SU-DHL-6 (cell line): ENCODE data around the gene C3.

Experiments
- EZH2phosphoT487 ChIP-seq: fragments of 200-600 bp; sonication (generic), shearing (Covaris generic); conservative IDR thresholded peaks from 2 replicates; pipeline ENCODE4 v1.6.1; 2018; ENCODE audit warnings: mild to moderate bottlenecking, antibody characterized with exemption, low read length, moderate library complexity, mixed read lengths
- TF ChIP-seq, protein P1 (sequence below): fragments of 200-600 bp; sonication (generic); IDR thresholded peaks from one replicate; pipeline ENCODE4 v1.5.1; 2017; ENCODE audit warnings: antibody characterized with exemption, mild to moderate bottlenecking, low read length, moderate library complexity; ENCODE audit not compliant: insufficient read depth, poor library complexity, severe bottlenecking

DNA sequence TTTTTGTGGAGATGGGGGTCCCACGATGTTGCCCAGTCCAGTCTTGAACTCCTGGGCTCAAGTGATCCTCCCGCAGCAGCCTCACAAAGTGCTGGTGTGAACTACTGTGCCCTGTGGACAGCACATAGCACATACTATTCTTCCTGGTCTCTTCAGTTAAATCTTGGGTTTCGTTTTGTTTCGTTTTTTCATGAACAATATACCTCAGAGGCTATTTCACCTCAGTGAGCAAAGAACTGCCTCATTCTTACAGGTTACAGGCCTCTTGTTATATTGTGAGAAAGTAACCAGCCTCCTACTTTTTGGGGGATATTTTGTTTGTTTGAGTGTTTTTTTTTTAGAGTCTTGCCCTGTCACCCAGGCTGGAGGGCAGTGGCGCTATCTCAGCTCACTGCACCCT lies 1.3 kb upstream of the C3 start:
- TF ChIP-seq, protein P1, sequence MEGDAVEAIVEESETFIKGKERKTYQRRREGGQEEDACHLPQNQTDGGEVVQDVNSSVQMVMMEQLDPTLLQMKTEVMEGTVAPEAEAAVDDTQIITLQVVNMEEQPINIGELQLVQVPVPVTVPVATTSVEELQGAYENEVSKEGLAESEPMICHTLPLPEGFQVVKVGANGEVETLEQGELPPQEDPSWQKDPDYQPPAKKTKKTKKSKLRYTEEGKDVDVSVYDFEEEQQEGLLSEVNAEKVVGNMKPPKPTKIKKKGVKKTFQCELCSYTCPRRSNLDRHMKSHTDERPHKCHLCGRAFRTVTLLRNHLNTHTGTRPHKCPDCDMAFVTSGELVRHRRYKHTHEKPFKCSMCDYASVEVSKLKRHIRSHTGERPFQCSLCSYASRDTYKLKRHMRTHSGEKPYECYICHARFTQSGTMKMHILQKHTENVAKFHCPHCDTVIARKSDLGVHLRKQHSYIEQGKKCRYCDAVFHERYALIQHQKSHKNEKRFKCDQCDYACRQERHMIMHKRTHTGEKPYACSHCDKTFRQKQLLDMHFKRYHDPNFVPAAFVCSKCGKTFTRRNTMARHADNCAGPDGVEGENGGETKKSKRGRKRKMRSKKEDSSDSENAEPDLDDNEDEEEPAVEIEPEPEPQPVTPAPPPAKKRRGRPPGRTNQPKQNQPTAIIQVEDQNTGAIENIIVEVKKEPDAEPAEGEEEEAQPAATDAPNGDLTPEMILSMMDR, result no peak
- TF ChIP-seq EZH2phosphoT487, result no peak
